DMS153 treated with DMSO at 0.1 percent for 48 hours (cell line): Measurements from ENCODE around the gene RAPGEF4.
"Not testable (repeated sequence)": the region's sequence is repeated elsewhere in the genome, so short reads cannot be mapped to it uniquely, and the experiment has no call there.

Source experiments
- DNase-seq: peaks from one replicate; lab custom pipeline; 2025; ENCODE audit not compliant: unreplicated experiment; lab: John Stamatoyannopoulos, UW

Gene RAPGEF4

DNA sequence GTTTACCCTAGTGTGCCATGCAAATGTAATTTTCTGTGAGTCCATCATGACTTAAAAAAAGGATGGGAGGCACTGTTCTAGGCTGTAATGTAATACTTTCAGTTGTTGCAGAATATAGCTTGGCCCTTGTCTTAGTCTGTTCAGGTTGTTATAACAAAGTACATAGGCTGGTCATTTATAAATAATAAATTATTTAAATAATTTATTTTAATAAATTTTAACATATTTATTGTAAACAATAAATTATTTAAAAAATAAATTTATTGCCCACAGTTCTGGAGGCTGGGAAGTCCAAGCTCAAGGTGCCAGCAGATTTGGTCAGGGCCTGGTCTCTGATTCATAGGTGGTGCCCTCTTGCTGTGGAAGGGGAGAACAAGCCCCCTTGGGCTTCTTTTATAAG, 35.2 kb downstream of the RAPGEF4 start:
- DNase-seq = no peak

DNA sequence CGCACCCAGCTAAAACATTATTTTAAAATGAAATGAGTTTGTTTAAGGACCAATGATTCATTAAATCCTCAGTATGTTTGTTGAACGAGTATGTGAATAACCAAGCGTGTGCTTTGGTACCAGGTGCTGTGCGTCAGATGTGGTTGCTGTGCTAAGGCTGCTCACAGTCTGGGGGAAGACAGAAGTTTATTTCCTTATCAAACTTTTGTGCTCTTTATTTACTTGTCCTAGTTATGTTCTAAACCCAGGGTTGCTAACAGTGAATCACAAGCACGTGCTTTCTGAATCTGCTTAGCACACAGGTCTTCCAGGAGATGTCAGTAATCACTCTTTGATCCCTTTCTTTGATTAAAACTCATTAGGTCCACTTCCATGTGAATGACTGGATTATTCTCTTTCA, 37.0 kb downstream of the RAPGEF4 start:
- no peak for DNase-seq

DNA sequence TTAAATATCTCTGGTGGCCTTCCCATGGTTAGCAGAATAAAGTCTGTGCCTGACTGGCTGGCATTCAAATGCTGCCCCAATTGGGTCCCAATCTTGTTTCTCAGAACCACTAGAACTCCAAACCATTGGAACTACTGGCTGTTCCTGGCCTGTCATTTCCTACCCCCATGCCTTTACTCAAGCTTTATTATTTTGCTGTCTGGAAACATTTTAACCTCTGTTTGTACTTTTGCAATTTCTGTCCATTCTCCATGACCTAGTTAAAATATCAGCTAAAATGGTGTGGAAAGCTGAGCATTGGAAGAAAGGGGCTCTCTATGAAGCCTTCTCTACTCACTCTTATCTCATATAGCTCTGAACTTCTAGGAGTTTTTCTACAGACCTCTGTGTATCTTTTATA, 38.7 kb downstream of the RAPGEF4 start:
- DNase-seq = no peak

DNA sequence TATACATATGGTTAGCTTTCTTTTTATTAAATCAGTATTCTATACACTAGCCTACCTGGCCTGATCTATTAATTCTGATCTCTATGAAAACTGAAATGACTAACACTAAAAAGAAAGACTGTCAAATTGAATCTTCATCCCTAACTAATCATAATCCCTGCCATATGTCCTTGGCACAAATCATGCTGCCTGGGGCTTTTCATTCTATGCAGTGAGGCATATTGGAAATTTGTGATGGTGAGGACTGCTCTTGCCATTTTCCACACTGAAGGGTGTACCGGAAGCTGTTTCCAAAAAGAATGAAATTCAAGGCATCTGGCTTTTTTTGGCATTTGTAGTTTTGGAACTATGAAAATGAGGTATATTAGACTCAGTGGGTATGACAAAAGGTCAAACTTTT, 39.7 kb downstream of the RAPGEF4 start:
- no peak for DNase-seq

DNA sequence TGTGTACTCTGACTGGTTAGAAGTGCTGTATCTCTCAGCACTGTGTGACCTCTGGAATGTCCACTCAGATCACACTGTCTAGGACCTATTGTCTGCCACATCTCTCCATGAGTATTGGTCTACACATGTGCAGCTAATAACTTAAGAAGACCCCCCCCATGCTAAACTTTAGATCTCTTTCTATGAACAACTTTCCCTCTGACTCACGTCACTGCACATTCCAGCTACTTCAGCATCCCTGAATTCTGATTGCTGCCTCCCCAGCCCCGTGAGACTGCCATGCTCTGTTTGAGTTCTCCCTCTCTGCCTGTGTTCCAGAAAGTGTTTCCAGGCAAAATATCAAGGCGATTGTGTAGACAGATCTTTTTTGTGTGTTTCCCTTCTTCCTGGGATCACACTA, 41.8 kb downstream of the RAPGEF4 start:
- no peak for DNase-seq

DNA sequence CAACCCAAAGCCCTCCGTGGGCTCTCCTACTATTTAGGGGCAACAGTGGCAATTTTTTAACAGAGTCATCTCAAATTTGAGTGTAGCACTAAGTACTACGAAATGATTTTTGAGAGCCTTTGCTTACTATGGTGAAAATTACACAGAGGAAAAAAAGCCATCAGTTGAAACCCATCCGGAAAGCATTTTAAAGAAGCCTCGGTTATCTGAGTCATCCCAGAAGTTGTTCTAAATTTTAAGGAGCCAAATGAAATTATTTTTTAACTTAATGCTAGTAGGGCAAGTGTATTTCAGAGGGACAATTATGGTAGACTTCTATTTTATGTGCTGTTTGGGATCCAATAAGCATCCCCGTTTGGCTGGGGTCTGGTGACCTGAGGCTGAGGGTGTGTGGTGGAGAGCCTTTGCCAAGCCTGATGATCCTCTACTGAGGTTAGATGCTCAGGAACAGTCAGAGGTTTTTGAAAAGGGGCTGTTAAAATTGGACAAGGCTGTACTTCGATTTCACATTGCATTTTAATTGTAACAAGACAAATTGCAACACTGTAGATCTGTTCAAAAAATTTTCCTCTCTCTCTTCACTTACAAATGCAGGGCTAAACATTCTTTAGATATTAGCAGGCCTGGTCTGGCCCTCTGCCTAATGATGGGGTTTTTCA, 47.0 kb downstream of the RAPGEF4 start:
- no peak for DNase-seq

DNA sequence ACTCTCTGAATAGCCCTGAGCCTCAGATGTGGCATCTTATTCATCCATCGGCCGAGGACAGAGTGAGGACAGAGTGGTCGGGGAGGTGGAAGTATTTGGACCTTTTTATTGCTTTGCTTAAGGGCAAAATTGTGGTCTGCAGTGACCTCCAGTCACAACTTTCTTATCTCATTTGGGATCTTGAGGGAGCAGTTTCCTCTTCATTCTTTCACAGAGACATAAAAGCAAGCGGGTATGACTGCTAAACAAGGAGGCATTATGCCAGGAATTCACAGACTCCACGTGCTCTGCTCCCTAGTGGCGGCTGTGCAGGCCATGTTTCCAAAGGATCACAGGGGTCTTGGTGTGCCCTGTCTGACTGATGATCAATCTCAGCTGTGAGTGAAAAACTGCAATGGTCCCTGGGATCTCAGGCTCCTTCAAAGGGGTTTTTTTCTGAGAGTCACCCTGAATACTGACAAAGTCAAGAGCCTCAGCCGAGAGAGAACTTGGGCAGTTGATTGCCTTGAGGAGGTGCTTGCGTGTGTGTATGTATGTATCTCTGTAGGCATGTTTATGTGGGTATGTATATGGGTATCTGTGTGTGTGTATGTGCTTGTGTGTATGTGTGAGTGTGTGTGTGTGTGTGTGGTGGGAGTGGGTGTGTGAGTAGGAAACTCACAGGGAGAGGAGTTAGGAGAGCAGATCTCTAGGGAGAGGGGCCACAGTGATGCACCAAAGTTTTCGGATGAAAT, 47.7 kb downstream of the RAPGEF4 start:
- no peak for DNase-seq

DNA sequence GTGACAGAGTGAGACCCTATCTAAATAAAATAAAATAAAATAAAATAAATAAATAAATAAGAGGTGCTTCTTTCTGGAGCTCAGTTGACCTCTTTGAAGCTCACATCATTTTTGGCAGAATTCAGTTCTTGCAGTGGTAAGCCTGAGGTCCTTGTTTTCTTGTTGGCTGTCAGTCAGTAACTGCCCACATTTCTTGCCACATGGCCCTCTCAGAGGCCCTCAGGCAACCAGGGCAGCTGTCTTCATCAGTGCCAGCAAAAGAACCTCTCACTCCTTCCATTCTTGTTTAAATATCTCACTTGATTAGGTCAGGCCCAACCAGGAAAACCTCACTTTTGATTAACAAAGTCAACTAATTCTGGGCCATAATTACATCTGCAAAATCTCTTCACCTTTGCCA, 53.2 kb downstream of the RAPGEF4 start:
- no peak for DNase-seq

DNA sequence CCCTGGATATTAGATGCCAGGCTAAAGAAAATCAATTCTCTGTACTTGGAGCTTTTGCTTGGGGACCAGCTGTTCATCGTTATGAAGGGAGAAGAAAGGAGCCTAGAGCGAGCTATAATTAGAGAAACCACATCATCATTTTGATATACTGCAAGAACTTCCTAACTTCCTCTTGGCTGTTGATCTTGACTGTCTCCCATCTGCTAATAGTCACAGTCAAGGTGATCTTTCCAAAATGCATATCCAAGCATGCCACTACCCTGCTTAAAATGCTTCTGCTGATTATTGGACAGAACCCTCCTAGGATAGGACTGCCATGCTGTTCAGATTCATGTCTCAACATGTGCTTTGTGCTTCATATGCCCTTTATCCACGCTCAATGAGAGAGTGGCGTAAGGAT, 54.8 kb downstream of the RAPGEF4 start:
- DNase-seq = no peak

DNA sequence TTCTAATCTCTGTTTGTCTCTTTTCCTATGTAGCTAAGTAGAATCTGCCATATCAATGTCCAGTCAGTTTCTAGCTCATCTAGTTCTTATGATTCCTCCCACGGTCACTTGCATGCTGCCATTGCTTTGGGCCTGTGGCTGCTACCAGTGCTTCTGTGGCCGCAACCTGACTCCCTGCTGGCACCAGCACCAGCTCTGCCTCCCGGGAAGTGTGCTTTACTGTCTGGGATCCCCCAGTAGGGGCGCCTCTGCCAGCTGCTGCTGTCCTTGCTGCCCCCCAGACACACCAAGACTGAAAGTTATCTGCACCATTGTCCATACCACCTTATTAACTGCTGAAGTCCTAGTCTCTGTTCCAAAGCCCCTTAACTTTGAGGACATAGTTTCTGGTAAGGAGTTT, 56.3 kb downstream of the RAPGEF4 start:
- no peak for DNase-seq

DNA sequence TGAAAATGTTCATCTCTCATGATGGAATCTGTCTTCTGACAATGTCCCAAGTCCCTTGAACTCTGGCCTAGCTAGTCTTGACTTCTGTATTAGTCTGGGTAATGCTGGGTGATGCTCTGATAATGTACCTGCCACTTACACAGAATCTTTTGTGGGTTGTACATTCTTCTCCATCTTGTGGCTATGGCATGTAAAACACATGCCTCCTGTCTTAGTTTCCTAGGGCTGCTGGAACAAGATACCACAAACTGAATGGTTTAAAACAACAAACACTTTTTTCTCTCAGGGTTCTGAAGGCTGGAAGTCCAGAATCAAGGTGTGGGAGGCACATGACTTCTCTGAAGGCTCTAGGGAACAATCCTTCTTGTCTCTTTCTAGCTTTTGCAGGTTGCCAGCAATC, 57.1 kb downstream of the RAPGEF4 start:
- no peak for DNase-seq

DNA sequence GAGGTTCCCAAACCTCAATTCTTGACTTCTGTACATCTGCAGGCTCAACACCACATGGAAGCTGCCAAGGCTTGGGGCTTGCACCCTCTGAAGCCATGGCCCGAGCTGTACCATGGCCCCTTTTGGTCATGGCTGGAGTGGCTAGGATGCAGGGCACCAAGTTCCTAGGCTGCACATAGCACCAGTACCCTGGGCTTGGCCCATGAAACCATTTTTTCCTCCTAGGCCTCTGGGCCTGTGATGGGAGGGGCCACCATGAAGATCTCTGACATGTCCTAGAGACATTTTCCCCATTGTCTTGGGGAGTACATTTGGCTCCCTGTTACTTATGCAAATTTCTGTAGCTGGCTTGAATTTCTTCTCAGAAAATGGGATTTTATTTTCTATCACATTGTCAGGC, 67.7 kb downstream of the RAPGEF4 start:
- not testable (repeated sequence) for DNase-seq

DNA sequence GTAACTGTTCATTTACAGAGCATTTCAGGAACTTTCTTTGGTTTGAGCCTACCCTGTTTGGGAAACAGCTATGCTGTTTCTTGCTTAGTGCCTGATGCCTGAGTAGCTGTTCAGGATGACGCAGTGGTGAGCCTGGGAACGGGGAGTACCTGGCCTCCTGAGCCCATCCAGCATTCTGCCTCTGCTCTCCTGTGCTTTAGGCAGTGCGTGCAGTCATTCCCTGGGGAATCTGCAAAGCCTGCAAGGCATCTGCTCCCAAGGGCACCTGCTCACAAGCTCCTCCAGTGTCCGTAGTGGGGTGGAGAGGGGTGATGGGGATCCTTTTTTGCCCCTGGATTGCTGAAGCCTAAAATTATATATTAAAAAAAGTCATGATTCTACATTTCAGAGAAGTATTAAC, 68.8 kb downstream of the RAPGEF4 start:
- no peak for DNase-seq

DNA sequence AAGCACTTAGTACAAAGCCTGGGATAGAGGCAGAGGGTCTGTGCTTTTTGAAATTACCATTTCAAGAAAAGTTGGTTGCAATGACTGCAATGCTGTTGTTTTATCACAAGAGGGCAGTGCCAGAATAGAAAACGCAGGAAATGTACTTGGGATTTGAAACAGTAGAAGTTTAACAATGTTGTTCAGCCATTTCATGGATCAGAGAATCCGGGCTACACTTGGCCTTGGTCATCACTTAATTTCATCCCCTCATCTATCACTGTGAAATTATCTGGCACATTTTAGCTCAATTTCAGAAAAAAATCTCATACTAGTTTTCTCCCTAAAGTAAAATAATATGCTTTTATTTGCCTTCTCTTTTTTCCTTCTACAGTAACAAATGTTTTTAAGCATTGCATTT, 70.8 kb downstream of the RAPGEF4 start:
- DNase-seq = peak; percentile 52

DNA sequence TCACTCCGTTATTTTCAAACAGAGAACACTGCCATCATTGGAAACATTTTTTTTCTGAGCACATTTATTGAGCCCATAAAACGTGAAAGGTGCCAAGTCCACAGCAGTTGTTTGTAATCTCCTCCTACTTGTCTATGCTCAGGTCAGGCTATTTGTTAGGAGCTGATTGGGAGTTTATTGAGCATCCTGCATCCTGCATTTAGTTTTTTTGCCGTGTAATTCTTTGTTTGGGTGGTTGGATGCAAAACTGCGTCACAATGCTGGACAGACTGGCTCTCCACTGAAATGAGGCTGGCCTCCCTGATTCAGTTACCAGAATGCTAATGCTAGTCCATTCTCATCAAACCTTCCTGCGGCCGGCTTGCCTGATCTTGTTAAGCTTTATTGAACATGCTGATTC, 71.4 kb downstream of the RAPGEF4 start:
- no peak for DNase-seq

DNA sequence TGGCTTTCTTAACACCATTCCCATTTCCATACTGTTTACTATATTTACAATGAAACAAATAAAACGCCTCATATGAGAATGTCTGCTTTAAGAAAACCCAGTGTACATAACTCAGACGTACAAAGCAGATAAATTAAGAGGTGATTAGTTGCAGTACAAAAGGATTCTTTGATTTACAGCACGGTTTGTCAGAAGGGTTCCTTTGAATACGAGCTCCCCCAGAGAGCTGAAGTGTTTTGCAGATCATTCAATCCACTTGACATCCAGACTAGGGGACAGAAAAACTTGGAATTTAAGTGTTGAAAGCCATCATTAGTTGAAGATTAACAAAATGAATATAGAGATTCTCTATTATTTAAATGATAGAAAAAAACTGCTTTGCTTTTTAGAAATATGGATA, 72.5 kb downstream of the RAPGEF4 start:
- no peak for DNase-seq

DNA sequence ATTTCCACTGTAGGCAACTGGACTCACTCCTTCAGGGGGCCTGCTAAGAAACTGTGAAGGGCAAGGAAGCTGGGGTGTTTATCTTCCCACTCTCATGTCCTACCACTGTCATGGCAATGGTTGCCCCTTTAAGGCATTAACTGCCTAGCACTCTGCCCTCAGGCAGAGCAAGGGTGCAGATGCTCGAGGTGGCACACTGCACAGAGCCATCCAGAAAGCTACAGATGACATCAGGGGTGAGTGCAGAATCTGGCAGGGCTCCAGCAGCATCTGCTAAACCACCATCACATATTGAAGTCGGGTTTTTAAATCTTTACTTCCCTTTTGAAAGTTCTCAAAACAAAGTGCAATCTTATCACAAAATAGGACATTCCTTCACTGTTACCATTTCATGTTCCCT, 75.4 kb downstream of the RAPGEF4 start:
- DNase-seq = no peak

DNA sequence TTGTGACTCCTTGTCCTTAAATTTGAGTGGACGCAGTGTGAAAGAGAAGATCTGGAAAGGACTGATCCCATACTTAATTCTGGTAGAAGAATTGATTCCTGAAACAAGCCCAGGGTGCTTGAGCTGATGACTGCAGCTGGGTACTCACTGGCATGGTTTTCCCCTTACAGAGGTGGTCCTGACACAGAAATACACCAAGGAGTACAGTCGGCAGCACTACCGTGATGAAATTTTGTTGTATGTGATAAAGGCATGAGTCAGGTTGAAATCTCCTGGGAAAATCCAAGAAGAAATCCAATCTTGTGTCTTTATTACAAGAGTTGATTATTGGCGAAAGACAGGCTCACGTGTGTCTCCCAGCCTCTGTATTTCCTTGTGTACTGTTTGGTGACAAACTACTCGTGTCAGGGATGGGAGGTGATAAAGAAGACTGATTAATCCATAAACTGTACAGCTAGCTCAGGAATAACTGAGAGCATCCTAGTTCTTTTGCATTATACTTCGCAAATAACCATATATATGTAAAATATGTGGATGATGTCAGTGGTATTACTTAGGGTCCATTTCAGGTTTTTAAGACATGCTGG, 76.6 kb downstream of the RAPGEF4 start:
- DNase-seq = no peak

DNA sequence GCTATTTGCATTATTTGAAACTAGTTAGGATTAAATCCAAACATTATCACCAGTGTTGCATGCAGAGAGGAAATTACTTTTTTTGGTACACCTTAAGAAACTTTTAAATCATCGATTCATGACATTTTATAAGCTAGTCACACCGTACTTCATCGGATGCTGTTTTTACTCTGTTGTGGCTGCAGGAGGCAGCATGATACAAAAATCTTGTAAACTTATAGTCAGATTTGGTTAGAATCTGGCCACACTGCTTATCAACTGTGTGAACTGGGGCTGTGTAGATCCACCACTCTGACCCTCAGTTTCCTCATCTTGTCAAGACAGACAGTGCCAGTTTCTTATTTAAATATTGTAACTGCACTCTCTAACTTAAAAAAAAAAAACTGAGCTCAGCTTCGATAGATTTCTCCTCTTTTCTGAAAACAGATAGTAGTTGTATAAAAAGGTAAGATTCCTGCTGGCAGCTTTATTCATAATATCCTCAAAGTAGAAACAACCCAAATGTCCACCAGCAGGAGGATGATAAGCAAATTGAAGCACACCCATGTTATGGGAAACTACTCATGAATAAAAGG, 77.8 kb downstream of the RAPGEF4 start:
- DNase-seq = peak; percentile 14

DNA sequence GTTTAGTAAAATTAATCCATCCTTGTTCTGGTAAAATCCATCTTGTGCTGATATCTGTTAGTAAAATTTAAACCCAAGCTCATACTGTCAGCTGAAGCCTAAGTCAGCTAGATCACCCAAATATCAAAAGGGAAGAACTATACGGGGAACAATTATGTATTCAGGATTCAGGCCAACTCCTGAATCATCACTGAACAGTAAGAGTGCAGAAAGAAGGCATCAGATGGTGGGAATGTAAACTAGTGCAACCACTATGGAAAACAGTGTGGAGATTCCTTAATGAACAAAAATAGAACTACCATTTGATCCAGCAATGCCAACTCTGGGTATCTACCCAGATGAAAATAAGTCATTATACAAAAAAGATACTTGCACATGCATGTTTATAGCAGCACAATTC, 81.8 kb downstream of the RAPGEF4 start:
- no peak for DNase-seq

DNA sequence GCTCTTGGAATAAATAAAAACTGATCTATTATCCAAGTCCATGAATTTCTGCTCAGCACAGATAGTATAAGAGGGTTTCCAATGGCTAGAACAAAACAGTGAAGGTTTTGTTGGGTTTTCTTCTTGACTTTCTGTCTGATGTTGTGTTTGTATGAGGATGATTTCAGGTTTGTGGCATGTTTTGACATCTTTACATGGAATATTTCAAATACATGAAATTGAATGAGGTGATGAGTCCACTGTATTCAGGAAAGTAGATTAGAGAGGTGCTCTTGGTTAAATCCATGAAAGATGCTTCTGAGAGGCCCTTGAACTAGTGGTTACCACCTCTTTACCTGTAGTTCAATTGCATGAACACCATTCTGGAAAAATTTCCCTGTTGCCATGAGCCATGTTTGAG, 84.3 kb downstream of the RAPGEF4 start:
- DNase-seq = no peak
